ENCODE results near the gene VPS18.

Gene VPS18

DNA sequence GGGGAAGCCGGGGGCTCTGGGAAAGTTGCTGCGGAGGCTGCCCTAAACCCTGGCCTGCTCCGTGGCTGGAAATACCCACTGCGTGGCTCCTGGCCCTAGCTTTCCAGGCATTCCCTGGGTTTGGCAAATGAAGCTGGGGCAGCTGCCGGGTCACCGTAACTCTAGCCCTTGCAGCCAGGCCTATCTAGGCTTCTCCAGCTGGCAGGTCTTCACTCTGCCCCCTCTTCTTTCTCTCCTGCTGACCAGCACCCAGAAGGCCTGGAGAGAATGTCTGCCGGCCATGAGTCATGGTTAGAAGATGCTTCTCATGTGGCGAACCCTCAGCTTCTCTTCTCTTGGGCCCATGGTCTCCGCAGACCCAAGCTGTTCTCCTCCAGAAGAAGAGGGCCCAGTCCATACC is 29.3 kb downstream of the VPS18 start:
- ChIA-PET CTCF (interaction anchor here (1.0 to 13.4 kb wide), 4 partner anchors 13 to 95 kb away, joined by 3 to 167 read pairs (median 32); no protein-coding TSS in a partner anchor), POLR2A (interaction anchor here (0.6 to 0.9 kb wide), 2 partner anchors 15 to 18 kb away, joined by 3 to 6 read pairs; no protein-coding TSS in a partner anchor)
- no peak for DNase-seq (ENCODE audit: extremely low spot score)
- TF ChIP-seq, protein P1, sequence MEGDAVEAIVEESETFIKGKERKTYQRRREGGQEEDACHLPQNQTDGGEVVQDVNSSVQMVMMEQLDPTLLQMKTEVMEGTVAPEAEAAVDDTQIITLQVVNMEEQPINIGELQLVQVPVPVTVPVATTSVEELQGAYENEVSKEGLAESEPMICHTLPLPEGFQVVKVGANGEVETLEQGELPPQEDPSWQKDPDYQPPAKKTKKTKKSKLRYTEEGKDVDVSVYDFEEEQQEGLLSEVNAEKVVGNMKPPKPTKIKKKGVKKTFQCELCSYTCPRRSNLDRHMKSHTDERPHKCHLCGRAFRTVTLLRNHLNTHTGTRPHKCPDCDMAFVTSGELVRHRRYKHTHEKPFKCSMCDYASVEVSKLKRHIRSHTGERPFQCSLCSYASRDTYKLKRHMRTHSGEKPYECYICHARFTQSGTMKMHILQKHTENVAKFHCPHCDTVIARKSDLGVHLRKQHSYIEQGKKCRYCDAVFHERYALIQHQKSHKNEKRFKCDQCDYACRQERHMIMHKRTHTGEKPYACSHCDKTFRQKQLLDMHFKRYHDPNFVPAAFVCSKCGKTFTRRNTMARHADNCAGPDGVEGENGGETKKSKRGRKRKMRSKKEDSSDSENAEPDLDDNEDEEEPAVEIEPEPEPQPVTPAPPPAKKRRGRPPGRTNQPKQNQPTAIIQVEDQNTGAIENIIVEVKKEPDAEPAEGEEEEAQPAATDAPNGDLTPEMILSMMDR (IDR thresholded peaks at IDR 0.05; ENCODE audit: control extremely low read depth, extremely low read depth, low read depth, missing control alignments): no peak

DNA sequence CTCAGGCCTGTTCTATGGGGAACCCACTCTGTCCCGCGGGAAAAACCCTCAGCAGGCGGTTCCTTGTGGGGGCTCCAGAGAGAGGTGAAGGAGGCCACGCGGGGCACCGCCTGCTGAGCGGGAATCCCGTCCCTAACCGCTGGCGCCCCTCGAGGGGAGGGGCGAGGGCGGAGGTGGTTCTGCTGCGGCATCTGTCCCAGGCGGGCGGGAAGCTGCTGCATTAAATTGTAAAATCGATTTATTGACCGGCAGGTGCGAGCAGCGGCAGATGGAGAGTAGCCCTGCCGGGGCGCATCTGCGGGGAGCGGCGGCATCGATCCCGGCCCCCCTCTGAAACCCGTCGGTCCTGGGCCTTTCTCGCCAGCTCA is 31.2 kb downstream of the VPS18 start:
- CTCF ChIA-PET: interaction anchor here (1.8 to 13.4 kb wide), 3 partner anchors 13 to 19 kb away, joined by 4 to 167 read pairs (median 58); no protein-coding TSS in a partner anchor
- DNase-seq (ENCODE audit: extremely low spot score): no peak
- TF ChIP-seq, protein P1 (IDR thresholded peaks at IDR 0.05; ENCODE audit: control extremely low read depth, extremely low read depth, low read depth, missing control alignments): no peak
- POLR2A ChIA-PET: no interaction called here

DNA sequence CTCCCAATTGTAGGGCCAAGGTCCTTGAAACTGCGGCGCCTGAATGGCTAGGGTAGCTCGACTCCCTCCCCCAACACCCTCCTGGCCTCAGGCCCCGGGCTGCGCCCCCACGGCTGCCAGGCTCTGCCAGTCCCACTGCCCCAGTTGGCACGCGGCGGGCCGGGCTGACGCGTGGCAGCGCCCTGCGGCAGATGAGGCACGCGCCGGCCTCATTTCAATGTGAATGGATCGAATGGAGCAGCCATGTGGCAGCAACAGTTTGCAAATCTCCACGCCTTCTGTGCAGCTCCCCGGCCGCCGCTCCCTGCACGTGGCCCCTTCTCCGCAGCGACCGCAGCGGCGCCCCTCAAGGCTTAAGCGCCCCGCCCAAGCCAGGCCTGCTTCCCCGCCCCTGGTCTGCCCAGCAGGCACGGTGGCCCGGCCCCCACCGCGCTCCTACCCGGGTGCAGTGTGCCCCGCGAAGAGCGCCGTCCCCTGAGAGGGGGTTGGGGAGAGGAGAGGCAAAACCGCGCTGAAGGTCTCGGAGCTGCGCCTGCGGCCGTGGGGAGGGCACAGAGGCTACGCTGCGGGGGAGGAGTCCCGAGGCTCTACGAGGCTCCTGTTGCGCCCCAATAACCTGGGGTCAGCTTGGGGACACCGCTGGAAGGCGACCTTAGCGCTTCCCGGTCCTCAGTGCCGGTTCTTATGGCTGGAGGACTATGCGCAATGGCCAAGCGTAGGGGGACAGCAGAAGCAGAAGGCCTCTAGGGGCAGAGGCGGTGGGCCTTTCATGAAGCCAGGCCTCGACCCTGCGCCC is 31.8 kb downstream of the VPS18 start:
- no peak for DNase-seq (ENCODE audit: extremely low spot score)
- TF ChIP-seq, protein P1 (IDR thresholded peaks at IDR 0.05; ENCODE audit: control extremely low read depth, extremely low read depth, low read depth, missing control alignments): no peak
- ChIA-PET CTCF (interaction anchor here (0.9 to 13.4 kb wide), 5 partner anchors 14 to 96 kb away, joined by 3 to 167 read pairs (median 4); partner anchors contain the start of gene CHAC1), POLR2A (no interaction called here)

DNA sequence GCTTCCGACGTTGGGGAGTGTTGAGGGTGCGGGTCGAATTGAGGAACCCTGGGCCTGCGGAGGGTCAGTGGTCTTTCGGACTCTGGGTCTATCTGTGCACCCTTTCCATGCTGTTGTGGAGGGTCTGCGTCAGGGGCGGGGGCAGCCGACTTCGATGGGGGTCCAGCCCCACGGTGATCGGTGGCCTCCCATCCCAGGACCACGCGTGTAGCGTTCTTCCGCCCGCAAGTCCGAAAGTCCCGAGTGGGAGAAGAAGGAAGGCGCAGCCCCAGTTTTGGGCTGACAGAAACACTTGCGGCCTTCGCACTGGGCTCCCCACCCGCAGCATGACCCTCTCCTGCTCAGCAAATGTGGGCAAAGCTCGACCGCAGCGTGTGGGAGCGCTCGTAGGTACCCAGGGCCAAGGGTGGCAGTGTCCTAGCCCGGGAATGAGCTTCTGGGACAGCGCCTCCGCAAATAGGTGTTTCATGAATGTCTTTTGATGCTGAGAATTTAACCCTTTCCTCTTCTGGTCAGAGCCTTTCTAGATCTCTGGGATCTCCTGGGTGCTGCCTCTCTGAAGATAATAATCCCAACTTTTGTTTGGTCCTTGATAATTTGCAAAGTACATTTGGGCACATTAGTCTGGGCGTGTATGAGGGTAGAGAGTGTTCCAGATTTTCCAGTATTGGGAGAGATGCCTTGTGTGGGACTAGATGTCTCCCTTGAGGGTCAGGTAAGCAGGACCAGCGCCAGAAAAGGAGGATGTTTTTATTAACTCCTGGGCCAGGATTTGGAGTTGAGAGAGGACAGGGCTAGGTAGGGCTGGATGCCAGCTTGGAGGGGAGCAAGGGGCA is 32.6 kb downstream of the VPS18 start:
- ChIA-PET CTCF (interaction anchor here (0.9 to 13.4 kb wide), 5 partner anchors 14 to 95 kb away, joined by 3 to 167 read pairs (median 58); partner anchors contain the start of gene CHAC1), POLR2A (no interaction called here)
- TF ChIP-seq, protein P1 (IDR thresholded peaks at IDR 0.05; ENCODE audit: control extremely low read depth, extremely low read depth, low read depth, missing control alignments): no peak
- DNase-seq (ENCODE audit: extremely low spot score): no peak

DNA sequence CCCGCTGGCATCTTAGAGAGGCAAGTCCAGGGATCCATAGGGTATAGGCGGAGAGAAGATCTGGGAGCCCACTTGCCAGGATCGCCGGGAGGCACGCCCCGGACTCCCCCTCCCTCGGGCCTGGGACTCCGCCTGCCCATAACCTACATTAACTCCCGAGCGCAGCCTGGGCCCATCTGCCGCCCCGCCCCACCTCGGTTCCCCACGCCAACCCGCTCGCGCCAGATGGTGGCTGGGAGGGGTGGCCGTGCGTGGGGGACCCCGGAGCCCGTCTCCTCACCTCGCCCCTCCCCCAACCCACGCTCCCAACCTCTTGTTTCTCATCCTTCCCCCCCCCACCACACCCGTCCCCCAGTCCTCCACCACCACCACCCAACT is 33.2 kb downstream of the VPS18 start:
- ChIA-PET CTCF (interaction anchor here (1.0 to 13.4 kb wide), 4 partner anchors 13 to 258 kb away, joined by 3 to 167 read pairs (median 68); no protein-coding TSS in a partner anchor), POLR2A (interaction anchor here (1.7 kb wide), 1 partner anchor 26 kb away, joined by 4 read pairs; the partner anchor contains the start of gene CHAC1)
- no peak for DNase-seq (ENCODE audit: extremely low spot score)
- TF ChIP-seq, protein P1 (IDR thresholded peaks at IDR 0.05; ENCODE audit: control extremely low read depth, extremely low read depth, low read depth, missing control alignments): no peak

Measured in GM10248 (cell line).